ENCODE measurements around the gene SLC25A25.

The SLC25A25 gene

DNA sequence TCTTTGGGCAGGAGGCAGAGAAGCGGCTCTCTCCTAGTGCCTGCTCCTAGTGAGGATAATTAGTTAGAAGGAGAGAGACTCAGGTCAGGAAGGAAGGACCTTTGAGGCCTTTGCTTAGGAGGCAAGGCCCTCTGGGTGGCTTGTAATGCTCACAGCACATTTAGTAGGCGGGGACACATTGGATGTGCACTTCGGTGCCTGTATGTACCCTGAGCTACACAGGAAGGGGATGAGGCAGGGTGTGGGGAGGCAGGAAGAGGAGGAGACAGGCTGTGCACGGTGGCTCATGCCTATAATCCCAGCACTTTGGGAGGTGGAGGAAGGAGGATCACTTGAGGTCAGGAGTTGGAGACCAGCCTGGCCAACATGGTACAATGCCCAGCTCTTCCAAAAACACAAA lies 74.0 kb downstream of the SLC25A25 start:
- H3F3A ChIP-seq (ENCODE audit: low read depth): no peaks in the 10 kb centered on the region
- H3K36me3 ChIP-seq (ENCODE audit: insufficient read depth, low read length): no peaks in the 10 kb centered on the region
- peaks cover 13% of the 10 kb centered on the region for H3K4me1 ChIP-seq (ENCODE audit: insufficient read depth, low read length, poor library complexity, severe bottlenecking)
- TF ChIP-seq, protein P1, sequence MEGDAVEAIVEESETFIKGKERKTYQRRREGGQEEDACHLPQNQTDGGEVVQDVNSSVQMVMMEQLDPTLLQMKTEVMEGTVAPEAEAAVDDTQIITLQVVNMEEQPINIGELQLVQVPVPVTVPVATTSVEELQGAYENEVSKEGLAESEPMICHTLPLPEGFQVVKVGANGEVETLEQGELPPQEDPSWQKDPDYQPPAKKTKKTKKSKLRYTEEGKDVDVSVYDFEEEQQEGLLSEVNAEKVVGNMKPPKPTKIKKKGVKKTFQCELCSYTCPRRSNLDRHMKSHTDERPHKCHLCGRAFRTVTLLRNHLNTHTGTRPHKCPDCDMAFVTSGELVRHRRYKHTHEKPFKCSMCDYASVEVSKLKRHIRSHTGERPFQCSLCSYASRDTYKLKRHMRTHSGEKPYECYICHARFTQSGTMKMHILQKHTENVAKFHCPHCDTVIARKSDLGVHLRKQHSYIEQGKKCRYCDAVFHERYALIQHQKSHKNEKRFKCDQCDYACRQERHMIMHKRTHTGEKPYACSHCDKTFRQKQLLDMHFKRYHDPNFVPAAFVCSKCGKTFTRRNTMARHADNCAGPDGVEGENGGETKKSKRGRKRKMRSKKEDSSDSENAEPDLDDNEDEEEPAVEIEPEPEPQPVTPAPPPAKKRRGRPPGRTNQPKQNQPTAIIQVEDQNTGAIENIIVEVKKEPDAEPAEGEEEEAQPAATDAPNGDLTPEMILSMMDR (conservative IDR thresholded peaks at IDR 0.05; ENCODE audit: low read length): no peak
- TF ChIP-seq EZH2phosphoT487 (IDR thresholded peaks at IDR 0.05; ENCODE audit: borderline replicate concordance): no peak
- H3K9ac ChIP-seq (ENCODE audit: low read depth, low read length, poor library complexity, severe bottlenecking): peak overlapping the region; percentile 54
- H3K27me3 ChIP-seq (ENCODE audit: insufficient read depth, low read length, poor library complexity, severe bottlenecking): no peaks in the 10 kb centered on the region
- H3K4me3 ChIP-seq (ENCODE audit: low read length, poor library complexity, severe bottlenecking): no peak overlapping the region
- no peaks in the 10 kb centered on the region for H3K9me3 ChIP-seq (ENCODE audit: insufficient read depth, low read depth, low read length)
- H3K4me2 ChIP-seq (ENCODE audit: low read depth, low read length, poor library complexity, severe bottlenecking): peak overlapping the region; percentile 51
- peak overlapping the region; percentile 61 for H2AFZ ChIP-seq (ENCODE audit: low read length)
- no peaks in the 10 kb centered on the region for H4K20me1 ChIP-seq (ENCODE audit: insufficient read depth, low read length, poor library complexity, severe bottlenecking)
- H3K79me2 ChIP-seq (ENCODE audit: insufficient read depth, low read length): no peaks in the 10 kb centered on the region
- H3K9me2 ChIP-seq (replicated peaks; ENCODE audit: low read depth, low read length): no peaks in the 10 kb centered on the region

DNA sequence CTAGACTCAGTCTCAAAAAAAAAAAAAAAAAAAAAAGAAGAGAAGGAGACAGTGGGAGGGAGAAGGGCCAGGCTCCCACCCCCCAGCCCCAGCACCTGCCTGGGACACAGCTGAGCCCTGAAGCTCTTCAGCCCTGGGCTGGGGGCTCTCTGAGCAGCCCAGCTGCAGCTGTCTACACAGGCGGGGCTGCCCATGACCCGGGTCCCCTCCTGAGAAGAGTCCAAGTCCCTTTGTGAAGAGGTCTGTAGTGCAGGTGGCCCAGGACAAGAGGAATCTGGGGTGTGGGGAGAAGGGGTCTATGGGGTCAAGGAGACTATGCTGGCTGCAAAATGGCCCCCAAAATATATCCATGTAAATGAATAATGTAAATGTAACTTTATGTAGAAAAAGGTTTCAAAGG lies 74.6 kb downstream of the SLC25A25 start:
- no peaks in the 10 kb centered on the region for H3K36me3 ChIP-seq (ENCODE audit: insufficient read depth, low read length)
- peaks cover 13% of the 10 kb centered on the region for H3K4me1 ChIP-seq (ENCODE audit: insufficient read depth, low read length, poor library complexity, severe bottlenecking)
- no peaks in the 10 kb centered on the region for H3K9me3 ChIP-seq (ENCODE audit: insufficient read depth, low read depth, low read length)
- no peak overlapping the region for H2AFZ ChIP-seq (ENCODE audit: low read length)
- H3K9ac ChIP-seq (ENCODE audit: low read depth, low read length, poor library complexity, severe bottlenecking): peak overlapping the region; percentile 54
- no peaks in the 10 kb centered on the region for H3K79me2 ChIP-seq (ENCODE audit: insufficient read depth, low read length)
- no peaks in the 10 kb centered on the region for H3F3A ChIP-seq (ENCODE audit: low read depth)
- no peak overlapping the region for H3K4me3 ChIP-seq (ENCODE audit: low read length, poor library complexity, severe bottlenecking)
- no peaks in the 10 kb centered on the region for H3K27me3 ChIP-seq (ENCODE audit: insufficient read depth, low read length, poor library complexity, severe bottlenecking)
- H4K20me1 ChIP-seq (ENCODE audit: insufficient read depth, low read length, poor library complexity, severe bottlenecking): no peaks in the 10 kb centered on the region
- no peaks in the 10 kb centered on the region for H3K9me2 ChIP-seq (replicated peaks; ENCODE audit: low read depth, low read length)
- TF ChIP-seq, protein P1 (conservative IDR thresholded peaks at IDR 0.05; ENCODE audit: low read length): no peak
- TF ChIP-seq EZH2phosphoT487 (IDR thresholded peaks at IDR 0.05; ENCODE audit: borderline replicate concordance): no peak
- peak overlapping the region; percentile 51 for H3K4me2 ChIP-seq (ENCODE audit: low read depth, low read length, poor library complexity, severe bottlenecking)

DNA sequence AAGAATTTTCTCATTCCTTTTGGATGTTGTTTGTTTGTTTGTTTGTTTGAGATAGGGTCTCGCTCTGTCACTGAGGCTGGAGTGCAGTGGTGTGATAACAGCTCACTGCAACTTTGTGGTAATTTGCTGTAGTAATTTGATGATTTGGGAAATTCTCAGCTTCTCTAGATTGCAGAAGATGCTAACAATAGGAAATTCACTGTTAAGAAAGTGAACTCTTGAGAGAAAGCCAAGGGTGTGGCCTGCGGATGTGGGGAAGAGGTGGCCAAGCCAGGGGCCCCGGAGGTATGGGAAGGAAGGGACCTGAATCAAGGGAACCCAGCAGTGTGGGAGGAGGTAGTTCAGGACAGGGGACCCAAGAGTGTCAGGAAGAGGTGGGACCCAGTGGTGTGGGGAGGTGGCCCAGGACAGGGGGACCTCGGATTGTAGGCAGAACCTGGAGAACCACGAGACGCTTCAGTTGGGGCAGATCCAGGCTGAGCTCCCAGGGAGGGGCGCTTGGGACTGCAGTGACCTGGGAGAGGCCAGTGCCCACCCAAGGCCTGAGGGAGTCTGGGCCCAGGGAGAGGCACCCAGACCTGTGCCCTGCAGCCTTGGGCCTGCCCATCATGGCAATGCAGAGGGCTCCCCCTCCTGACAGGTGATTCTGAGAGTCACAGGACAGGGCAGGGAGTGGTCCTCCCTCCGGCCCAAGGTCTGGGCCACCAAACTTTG lies 75.7 kb downstream of the SLC25A25 start:
- Histone ChIP-seq H3K36me3 (ENCODE audit: insufficient read depth, low read length) (no peaks in the 10 kb centered on the region), H3K9ac (ENCODE audit: low read depth, low read length, poor library complexity, severe bottlenecking) (no peak overlapping the region), H2AFZ (ENCODE audit: low read length) (no peak overlapping the region), H3K79me2 (ENCODE audit: insufficient read depth, low read length) (no peaks in the 10 kb centered on the region), H3F3A (ENCODE audit: low read depth) (no peaks in the 10 kb centered on the region), H3K4me1 (ENCODE audit: insufficient read depth, low read length, poor library complexity, severe bottlenecking) (peaks cover 13% of the 10 kb centered on the region), H3K9me2 (replicated peaks; ENCODE audit: low read depth, low read length) (no peaks in the 10 kb centered on the region), H3K27me3 (ENCODE audit: insufficient read depth, low read length, poor library complexity, severe bottlenecking) (no peaks in the 10 kb centered on the region), H3K9me3 (ENCODE audit: insufficient read depth, low read depth, low read length) (no peaks in the 10 kb centered on the region), H3K4me3 (ENCODE audit: low read length, poor library complexity, severe bottlenecking) (no peak overlapping the region), H4K20me1 (ENCODE audit: insufficient read depth, low read length, poor library complexity, severe bottlenecking) (no peaks in the 10 kb centered on the region), H3K4me2 (ENCODE audit: low read depth, low read length, poor library complexity, severe bottlenecking) (no peak overlapping the region)
- no peak for TF ChIP-seq EZH2phosphoT487 (IDR thresholded peaks at IDR 0.05; ENCODE audit: borderline replicate concordance)
- TF ChIP-seq, protein P1 (conservative IDR thresholded peaks at IDR 0.05; ENCODE audit: low read length): no peak

Measured in Loucy (cell line).